CD4-positive, alpha-beta T cell treated with Interleukin-2 at 100 ng/mL for 4 hours (primary cell): Measurements from ENCODE around the gene CCL11.

ENCODE experiments used
- DNase-seq: peaks from one replicate; pipeline ENCODE4 v3.0.0-alpha.2; 2020; ENCODE audit warnings: low spot score

CCL11 gene

GRCh38 chr17:34257299-34257985 is 28.1 kb upstream of the CCL11 start:
- no peak for DNase-seq

DNA sequence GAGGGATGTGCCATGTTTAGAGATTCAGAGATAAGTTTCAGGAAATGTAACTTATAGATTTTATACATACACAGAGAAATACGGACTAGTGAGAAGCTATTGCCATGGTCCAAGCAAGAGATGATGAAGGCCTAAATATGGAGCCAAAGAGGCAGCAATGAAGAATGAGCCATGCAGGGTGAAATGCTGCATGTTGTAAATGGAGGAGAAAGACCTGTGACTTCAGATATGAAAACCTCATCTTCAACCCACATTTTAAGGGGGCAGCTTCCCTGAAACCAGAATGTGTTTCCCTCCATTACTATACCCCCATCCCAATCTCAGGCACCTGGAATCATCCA is 27.6 kb upstream of the CCL11 start:
- DNase-seq, result no peak

GRCh38 chr17:34259146-34259545 is 26.4 kb upstream of the CCL11 start:
- no peak for DNase-seq

DNA sequence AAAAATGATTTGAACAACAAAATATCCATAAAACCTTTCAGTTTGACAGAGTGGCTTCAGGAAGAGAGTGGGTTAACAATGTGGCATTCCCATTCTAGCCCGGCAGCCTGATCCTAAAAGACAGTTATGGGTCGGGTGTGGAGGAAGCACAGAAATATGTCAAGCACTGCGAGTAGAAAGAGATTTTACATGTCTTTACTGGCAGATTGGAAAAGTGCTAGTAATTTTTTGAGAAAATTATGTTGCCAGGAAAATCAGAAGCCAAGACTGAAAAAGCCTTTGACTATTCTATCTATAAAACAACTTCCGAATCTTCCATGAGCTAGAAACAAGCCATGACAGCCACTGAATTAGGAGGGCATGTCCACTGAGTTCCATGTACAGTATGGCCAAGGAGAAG is 24.7 kb upstream of the CCL11 start:
- DNase-seq, result no peak

- no peak for DNase-seq
Measured at GRCh38 chr17:34261568-34262337, 23.8 kb upstream of the CCL11 start.

GRCh38 chr17:34265711-34266110 is 19.8 kb upstream of the CCL11 start:
- no peak for DNase-seq

DNA sequence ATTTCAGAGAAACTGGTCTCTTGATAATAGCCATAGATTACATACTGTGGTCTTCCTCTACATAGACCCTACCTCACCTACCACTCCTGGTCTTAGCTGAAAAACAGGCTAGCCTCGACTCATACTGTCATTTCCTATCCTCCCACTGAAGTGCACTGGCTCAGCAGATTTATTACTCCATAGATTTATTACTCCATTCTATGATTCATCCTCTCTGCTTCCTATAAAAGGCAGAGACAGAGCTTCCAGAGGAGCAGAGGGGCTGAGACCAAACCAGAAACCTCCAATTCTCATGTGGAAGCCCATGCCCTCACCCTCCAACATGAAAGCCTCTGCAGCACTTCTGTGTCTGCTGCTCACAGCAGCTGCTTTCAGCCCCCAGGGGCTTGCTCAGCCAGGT is 15.6 kb upstream of the CCL11 start, which contains the start of gene CCL7:
CCL7 (plus strand) TSS at position 253 of the 400 bp plus-strand sequence; CDS start at position 323, 70 bp downstream.
- DNase-seq, result no peak

DNA sequence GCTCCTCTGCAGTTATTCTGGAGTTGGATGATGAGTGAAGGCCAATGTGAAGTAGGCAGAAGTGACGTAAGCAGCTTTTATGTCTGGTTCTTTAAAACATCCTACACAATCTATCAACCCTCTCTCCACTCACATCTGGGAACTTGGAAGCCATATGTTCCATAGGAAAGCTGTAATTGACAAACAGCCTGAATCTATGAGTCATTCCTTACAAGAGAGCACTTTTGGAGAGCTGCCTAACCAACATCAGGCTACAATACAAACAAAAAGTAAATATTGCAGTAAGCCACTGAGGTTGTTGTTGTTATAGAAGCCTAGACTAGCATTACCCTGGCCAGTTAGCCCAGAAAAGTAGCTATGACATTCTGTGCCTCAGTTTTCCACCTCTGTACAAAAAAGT is 9.7 kb upstream of the CCL11 start:
- DNase-seq, result no peak

GRCh38 chr17:34276826-34277225 is 8.7 kb upstream of the CCL11 start:
- DNase-seq, result no peak

GRCh38 chr17:34283571-34283970 is 2.0 kb upstream of the CCL11 start:
- DNase-seq, result no peak

GRCh38 chr17:34287875-34288274 is 2.3 kb downstream of the CCL11 start:
- DNase-seq, result no peak

DNA sequence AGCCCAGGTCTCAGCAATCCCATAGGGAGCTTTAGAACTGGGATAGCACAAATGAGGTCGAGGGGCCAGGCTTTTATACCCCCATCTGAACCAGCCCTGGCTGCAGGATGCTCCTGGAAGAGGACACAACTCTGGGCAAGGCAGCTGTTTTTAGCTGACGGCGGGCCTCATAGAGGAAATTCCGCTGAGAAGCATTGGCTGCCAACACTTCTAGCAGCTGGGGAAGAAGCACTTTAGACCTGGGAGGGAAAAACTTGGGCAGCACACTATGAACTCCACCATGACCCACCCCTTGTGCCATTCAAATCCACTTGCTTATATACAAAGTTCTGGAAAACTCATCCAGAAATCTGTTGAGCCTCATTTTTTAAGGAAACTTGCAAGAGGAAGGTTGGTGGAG is 5.0 kb downstream of the CCL11 start:
- no peak for DNase-seq

- DNase-seq, result no peak
Measured at GRCh38 chr17:34291721-34292348, 6.3 kb downstream of the CCL11 start.

GRCh38 chr17:34299027-34299426 is 13.5 kb downstream of the CCL11 start:
- no peak for DNase-seq

DNA sequence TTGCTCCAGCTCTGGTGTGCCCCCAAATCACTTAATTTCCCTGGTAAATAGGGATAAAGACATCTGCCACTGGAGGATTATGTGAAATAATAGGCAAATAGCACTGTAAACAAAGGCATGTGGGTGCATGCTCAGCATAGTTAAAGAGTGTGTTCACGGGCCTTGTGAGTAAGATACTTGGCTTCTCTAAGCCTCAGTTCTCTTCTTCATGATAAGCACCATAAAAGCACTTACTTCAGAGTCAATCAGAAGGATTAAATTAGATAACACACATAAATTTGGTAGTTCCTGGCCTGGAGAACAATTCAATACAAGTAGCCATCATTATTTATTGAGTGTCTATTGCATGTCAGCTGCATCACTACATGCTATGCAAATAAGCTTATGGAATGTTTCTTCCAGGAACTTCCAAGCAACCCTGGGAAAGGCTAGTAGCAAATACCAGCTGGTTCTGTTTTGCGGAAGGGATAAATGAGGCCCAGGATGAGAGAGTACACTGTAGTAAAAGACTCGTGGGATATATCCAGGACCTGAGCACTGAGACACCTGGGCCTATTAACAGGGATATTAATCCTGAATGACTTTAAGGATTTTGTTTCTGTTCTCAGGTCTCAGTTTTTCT is 14.5 kb downstream of the CCL11 start:
- DNase-seq, result no peak

DNA sequence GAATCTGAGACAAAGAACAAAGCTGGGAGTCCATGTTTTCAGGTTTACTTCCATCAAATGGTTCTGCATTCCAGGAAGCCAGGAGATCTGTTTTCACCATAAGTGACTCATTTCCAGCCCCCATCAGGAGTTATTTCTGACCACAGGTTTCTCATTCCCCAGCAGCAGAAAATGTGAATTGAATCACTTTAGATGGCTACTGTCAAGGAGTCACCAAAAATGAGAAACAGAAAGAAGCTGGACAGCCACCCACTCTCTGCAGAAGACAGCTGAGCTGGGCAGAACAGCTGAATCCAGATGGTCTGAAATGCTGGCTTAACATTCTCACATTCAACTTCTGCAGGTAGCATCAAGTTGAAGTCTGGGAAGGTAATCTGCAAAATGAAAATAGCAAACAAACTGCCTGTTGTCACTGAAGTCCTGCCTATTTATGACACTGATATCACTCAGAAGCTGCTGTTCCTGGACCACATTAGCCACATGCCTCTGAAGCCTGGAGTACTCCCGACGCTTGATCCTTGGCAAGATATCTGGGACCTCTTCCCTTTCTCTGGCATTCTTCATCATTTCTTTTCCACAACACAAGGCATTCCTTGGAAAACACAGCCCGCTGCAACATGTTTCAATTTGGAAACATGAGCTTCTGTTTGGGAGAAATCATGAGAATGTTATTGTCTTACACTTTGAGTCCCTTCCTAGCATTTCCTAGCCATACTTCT is 15.3 kb downstream of the CCL11 start:
- DNase-seq, result no peak

DNA sequence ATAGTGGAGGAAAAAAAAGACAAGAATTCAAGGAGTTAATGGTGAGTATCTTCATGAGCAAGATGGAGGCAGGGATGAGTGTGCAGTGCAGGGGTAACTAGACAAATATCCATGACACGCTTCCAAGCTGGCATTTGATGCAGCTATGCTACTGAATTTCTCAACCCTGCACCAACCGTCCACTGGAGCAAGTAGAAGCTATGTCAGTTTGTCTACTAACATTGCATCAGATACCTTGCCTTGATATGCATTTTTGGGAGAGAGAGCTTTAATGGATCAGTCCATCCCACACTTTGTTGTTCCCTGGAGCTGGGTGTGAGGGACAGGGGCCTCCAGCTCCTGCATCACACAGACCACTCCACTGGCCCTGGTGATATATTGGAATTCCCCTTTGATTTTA is 16.4 kb downstream of the CCL11 start:
- no peak for DNase-seq

- DNase-seq, result no peak
Measured at GRCh38 chr17:34302636-34303035, 17.1 kb downstream of the CCL11 start.

GRCh38 chr17:34303606-34304005 is 18.1 kb downstream of the CCL11 start:
- DNase-seq, result no peak

- no peak for DNase-seq
Measured at GRCh38 chr17:34305061-34305460, 19.5 kb downstream of the CCL11 start.

GRCh38 chr17:34305606-34306005 is 20.1 kb downstream of the CCL11 start:
- no peak for DNase-seq

DNA sequence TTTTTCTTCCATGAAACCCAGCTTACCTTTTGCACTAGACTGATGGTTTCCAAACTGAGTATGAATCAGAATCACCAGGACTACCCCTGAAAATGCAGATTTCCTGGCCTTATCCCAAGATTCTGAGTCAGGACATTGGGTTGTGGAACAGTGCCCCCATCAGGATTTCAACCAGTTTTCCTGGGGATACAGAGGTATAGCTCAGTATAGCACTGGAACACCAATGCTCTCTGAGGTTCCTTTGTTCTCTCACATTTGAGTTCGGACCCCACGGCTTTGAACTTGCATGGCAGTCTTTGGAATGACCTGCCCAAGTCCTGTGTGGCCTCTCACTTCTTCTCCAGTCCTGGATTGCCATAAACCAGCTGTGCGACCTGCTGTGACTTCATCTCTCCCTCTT is 20.9 kb downstream of the CCL11 start:
- no peak for DNase-seq
